Measurements from ENCODE around the gene HENMT1. TPM values are rescaled to one million over a fixed set of nuclear protein-coding genes. Genes with fewer than 3 reads are reported as not detected.

HENMT1 gene
- total RNA-seq, 2 donors from 2014 or later, result 0.41 to 0.55 TPM

DNA sequence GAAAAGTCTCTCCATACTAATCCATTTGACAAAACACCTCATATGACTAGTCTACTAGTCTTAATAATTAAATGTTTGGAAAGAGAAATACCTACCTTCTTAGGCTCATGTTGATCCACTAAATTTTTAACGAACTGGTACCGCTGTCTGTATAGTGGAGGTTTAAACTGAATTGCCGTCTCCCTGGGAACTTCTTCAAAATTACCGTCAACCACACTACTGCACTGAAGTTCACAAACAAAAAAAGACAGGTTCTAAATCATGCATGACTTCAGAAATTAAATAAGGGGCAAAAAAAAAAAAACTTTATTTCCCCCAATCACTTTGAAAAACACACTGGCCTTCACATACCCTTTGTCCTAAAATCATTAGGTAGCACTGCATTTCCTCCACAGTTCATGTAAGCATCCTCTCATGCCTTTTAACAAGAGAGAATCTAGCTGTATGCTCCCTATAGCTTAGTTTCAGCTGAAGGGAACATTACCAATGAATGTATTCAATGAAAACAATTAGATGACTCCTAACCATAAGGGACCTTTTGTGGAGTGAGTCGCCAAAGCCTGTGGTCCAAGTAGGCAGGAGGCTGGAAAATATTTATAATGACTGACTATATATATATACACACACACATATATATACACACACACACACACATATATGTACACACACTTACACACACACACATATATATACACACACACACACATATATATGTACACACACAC, 3.4 kb downstream of the HENMT1 start:
- Histone ChIP-seq H3K36me3 (no peaks in the 10 kb centered on the region), H3K27me3 (no peaks in the 10 kb centered on the region), H3K4me1 (peaks cover 0 to 6% of the 10 kb centered on the region in 2 donors), H3K4me3 (no peak overlapping the region), H3K9me3 (no peaks in the 10 kb centered on the region), H3K27ac (no peak overlapping the region)
- DNase-seq (ENCODE audit: low spot score), result no peak
- TF ChIP-seq, protein P1, sequence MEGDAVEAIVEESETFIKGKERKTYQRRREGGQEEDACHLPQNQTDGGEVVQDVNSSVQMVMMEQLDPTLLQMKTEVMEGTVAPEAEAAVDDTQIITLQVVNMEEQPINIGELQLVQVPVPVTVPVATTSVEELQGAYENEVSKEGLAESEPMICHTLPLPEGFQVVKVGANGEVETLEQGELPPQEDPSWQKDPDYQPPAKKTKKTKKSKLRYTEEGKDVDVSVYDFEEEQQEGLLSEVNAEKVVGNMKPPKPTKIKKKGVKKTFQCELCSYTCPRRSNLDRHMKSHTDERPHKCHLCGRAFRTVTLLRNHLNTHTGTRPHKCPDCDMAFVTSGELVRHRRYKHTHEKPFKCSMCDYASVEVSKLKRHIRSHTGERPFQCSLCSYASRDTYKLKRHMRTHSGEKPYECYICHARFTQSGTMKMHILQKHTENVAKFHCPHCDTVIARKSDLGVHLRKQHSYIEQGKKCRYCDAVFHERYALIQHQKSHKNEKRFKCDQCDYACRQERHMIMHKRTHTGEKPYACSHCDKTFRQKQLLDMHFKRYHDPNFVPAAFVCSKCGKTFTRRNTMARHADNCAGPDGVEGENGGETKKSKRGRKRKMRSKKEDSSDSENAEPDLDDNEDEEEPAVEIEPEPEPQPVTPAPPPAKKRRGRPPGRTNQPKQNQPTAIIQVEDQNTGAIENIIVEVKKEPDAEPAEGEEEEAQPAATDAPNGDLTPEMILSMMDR (IDR thresholded peaks at IDR 0.05), result no peak

DNA sequence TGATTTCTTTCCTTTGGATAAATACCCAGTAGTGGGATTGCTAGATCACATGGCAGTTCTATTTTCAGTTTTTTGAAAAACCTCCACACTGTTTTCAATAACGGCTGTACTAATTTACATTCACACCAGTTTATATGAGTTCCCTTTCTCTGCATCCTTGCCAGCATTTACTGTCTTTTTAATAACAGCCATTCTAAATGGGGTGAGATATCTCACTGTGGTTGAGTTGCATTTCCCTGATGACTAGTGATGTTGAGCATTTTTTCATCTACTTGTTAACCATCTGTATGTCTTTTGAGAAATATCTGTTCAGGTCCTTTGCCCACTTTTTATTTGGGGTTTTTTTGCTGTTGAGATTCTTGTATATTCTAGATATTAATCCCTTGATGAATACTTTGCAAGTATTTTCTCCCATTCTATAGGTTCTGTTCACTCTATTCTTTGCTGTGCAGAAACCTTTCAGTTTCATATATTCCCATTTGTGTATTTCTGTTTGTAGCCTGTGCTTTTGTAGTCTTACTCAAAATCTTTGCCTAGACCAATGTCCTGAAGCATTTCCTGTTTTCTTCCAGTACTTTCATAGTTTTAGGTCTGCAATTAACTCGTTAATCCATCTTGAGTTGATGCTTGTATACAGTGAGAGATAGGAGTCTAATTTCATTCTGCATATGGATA, 7.3 kb downstream of the HENMT1 start:
- no peaks in the 10 kb centered on the region for H3K4me1 ChIP-seq
- TF ChIP-seq, protein P1 (IDR thresholded peaks at IDR 0.05), result no peak
- no peak for DNase-seq (ENCODE audit: low spot score)
- H3K27me3 ChIP-seq, result no peaks in the 10 kb centered on the region
- no peak overlapping the region for H3K27ac ChIP-seq
- no peaks in the 10 kb centered on the region for H3K36me3 ChIP-seq
- H3K4me3 ChIP-seq, result no peak overlapping the region
- H3K9me3 ChIP-seq, result peaks cover 0 to 12% of the 10 kb centered on the region in 2 donors

DNA sequence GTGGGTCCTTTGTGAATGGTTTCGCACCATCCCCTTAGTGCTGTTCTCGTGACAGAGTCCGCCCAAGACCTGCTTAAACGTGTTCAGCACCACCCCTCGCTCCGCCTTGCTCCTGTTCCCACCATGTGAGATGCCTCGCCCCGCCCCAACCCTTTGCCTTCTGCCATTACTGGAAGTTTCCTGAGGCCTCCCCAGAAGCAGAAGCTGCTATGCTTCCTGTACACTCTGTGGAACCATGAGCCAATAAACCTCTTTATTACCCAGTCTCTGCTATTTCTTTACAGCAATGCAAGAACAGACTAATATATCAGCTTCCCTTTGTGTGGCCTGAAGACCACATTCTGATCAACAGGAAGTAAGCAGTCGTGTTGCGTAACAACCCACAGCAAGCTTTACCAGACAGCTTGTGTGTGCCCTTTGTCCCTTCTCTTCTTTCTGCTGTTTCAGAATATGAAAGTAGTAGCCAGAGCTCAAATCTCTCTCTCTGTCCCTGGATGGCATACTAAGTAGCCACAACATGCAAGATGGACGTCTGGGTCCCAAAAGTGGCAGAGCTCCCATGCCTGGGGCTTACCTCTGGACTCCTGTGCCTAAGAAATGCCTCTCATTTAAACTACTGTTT, 14.1 kb downstream of the HENMT1 start:
- Histone ChIP-seq H3K27me3 (no peaks in the 10 kb centered on the region), H3K4me3 (no peak overlapping the region), H3K9me3 (peaks cover 0 to 5% of the 10 kb centered on the region in 2 donors), H3K27ac (peak overlapping the region; percentile 37 to 46), H3K36me3 (no peaks in the 10 kb centered on the region), H3K4me1 (no peaks in the 10 kb centered on the region)
- TF ChIP-seq, protein P1 (IDR thresholded peaks at IDR 0.05), result no peak
- DNase-seq (ENCODE audit: low spot score), result peak; percentile 76

DNA sequence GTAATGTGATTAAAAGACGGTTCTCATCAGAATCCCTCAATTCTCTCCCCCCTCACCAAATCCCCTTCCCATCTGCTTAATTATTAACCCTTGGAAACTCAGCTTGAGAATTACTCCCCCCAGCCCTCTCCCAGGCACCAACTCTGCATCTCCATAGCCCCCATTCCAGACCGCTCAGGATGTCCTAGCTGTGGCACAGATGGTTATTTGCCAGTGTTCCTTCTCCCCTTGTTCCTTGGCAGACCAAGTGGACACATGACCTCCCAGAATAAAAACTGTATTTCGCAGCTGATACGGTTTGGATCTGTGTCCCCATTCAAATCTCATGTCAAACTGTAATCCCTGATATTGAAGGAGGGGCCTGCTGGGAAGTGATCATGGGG, 14.6 kb downstream of the HENMT1 start:
- H3K4me1 ChIP-seq, result no peaks in the 10 kb centered on the region
- peak overlapping the region; percentile 37 to 46 for H3K27ac ChIP-seq
- DNase-seq (ENCODE audit: low spot score), result no peak
- H3K4me3 ChIP-seq, result no peak overlapping the region
- H3K36me3 ChIP-seq, result no peaks in the 10 kb centered on the region
- TF ChIP-seq, protein P1 (IDR thresholded peaks at IDR 0.05), result no peak
- H3K9me3 ChIP-seq, result no peaks in the 10 kb centered on the region
- H3K27me3 ChIP-seq, result no peaks in the 10 kb centered on the region

DNA sequence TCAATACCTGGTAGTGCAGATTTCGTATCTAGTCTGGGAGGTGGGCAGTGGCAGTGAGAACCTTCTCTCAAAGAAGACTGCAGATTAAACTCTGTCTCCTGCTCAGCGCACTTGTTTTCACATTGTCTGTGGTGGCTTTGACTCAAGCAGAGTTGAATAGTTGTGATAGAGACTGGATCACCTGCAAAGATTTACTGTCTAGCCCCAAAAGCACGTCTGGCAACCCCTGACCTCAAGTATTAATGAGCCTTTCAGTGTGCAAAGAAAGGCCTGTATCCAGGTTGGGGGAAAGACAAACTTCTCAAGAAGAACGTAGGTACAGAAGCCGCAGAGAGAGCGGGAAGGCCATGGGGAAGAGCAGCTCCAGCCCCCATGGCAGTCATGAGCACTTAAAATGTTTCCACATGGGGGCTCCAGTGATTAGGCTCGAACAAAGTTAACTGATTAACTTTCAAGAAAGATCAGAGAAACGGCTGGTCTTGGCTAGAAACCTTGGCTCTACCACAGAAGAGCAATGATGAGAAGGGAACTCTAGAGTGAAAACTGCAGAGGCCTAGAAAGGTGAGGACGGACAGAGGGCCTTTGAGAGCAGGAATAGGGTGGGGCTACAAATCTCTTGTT, 15.2 kb downstream of the HENMT1 start:
- DNase-seq (ENCODE audit: low spot score), result no peak
- Histone ChIP-seq H3K36me3 (no peaks in the 10 kb centered on the region), H3K9me3 (no peaks in the 10 kb centered on the region), H3K4me1 (no peaks in the 10 kb centered on the region), H3K27me3 (no peaks in the 10 kb centered on the region), H3K4me3 (no peak overlapping the region), H3K27ac (peak overlapping the region in 1 of 2 donors; percentile 37)
- TF ChIP-seq, protein P1 (IDR thresholded peaks at IDR 0.05), result no peak

All from right atrium auricular region (tissue), 2 donors.